ENCODE measurements around the gene SPRY2. TPM values are rescaled to one million over a fixed set of nuclear protein-coding genes. Genes with fewer than 3 reads are reported as not detected.

Gene SPRY2
- total RNA-seq, 1 experiment from 2014 or later = 19.0 TPM

- no peak overlapping the region for H3K4me3 ChIP-seq (ENCODE audit: low read length)
- no peak overlapping the region for H2AFZ ChIP-seq (ENCODE audit: low read length)
- H3K27me3 ChIP-seq (ENCODE audit: low read length) = no peaks in the 10 kb centered on the region
- H3K27ac ChIP-seq (ENCODE audit: low read length) = no peak overlapping the region
- no peaks in the 10 kb centered on the region for H3K79me2 ChIP-seq (ENCODE audit: low read length)
- intact Hi-C loops (cut with micrococcal nuclease) = loop anchor here (5.0 kb wide), 3 partner anchors 190 to 655 kb away; no protein-coding TSS in a partner anchor
- no peaks in the 10 kb centered on the region for H3K36me3 ChIP-seq (ENCODE audit: low read depth, low read length)
- no peaks in the 10 kb centered on the region for H3K9me2 ChIP-seq (replicated peaks; ENCODE audit: low read length)
- DNase-seq (no peak), ATAC-seq (no peak)
- TF ChIP-seq EZH2phosphoT487 (IDR thresholded peaks at IDR 0.05; ENCODE audit: borderline replicate concordance, low read length) (no peak), EZH2 (IDR thresholded peaks at IDR 0.05; ENCODE audit: low read length, unreplicated experiment) (no peak), CTCF (conservative IDR thresholded peaks at IDR 0.05; ENCODE audit: low read depth, low read length) (no peak)
- ChIA-PET CTCF (no interaction called here), POLR2A (ENCODE audit: unreplicated experiment) (no interaction called here)
- H3K4me2 ChIP-seq (ENCODE audit: low read length) = no peak overlapping the region
- H4K20me1 ChIP-seq (ENCODE audit: low read length) = no peaks in the 10 kb centered on the region
- H3K4me1 ChIP-seq (ENCODE audit: insufficient read depth, low read length) = peaks cover 7% of the 10 kb centered on the region; the same call in 1 of the 2 replicates
- no TSS peak for BruUV-seq (replicated peaks)
- no peak overlapping the region for H3K9ac ChIP-seq (ENCODE audit: low read length)
- no peaks in the 10 kb centered on the region for H3F3A ChIP-seq (ENCODE audit: low read length, unreplicated experiment)
- no peaks in the 10 kb centered on the region for H3K9me3 ChIP-seq (ENCODE audit: low read length)
Measured at GRCh38 chr13:80362481-80362880, 21.6 kb upstream of the SPRY2 start.

- Histone ChIP-seq H3K4me1 (ENCODE audit: insufficient read depth, low read length) (peaks cover 7% of the 10 kb centered on the region; the same call in 1 of the 2 replicates), H3K9me2 (replicated peaks; ENCODE audit: low read length) (no peaks in the 10 kb centered on the region), H3K27me3 (ENCODE audit: low read length) (no peaks in the 10 kb centered on the region), H3K36me3 (ENCODE audit: low read depth, low read length) (no peaks in the 10 kb centered on the region), H4K20me1 (ENCODE audit: low read length) (no peaks in the 10 kb centered on the region), H3K4me2 (ENCODE audit: low read length) (no peak overlapping the region), H3K27ac (ENCODE audit: low read length) (no peak overlapping the region), H2AFZ (ENCODE audit: low read length) (no peak overlapping the region), H3F3A (ENCODE audit: low read length, unreplicated experiment) (no peaks in the 10 kb centered on the region), H3K4me3 (ENCODE audit: low read length) (no peak overlapping the region), H3K9ac (ENCODE audit: low read length) (no peak overlapping the region), H3K9me3 (ENCODE audit: low read length) (no peaks in the 10 kb centered on the region), H3K79me2 (ENCODE audit: low read length) (no peaks in the 10 kb centered on the region)
- ChIA-PET CTCF (interaction anchor here (1.1 kb wide), 1 partner anchor 19 kb away, joined by 3 read pairs; no protein-coding TSS in a partner anchor), POLR2A (ENCODE audit: unreplicated experiment) (no interaction called here)
- BruUV-seq (replicated peaks) = no TSS peak
- DNase-seq = peak; percentile 21
- TF ChIP-seq EZH2phosphoT487 (IDR thresholded peaks at IDR 0.05; ENCODE audit: borderline replicate concordance, low read length) (no peak), CTCF (conservative IDR thresholded peaks at IDR 0.05; ENCODE audit: low read depth, low read length) (peak; percentile 31; the same call in 1 of the 2 replicates)
- intact Hi-C loops (cut with micrococcal nuclease) = loop anchor here (2.0 to 5.0 kb wide), 4 partner anchors 190 to 731 kb away; no protein-coding TSS in a partner anchor
- ATAC-seq = peak; percentile 78
Measured at GRCh38 chr13:80361883-80362327, 21.0 kb upstream of the SPRY2 start.

DNA sequence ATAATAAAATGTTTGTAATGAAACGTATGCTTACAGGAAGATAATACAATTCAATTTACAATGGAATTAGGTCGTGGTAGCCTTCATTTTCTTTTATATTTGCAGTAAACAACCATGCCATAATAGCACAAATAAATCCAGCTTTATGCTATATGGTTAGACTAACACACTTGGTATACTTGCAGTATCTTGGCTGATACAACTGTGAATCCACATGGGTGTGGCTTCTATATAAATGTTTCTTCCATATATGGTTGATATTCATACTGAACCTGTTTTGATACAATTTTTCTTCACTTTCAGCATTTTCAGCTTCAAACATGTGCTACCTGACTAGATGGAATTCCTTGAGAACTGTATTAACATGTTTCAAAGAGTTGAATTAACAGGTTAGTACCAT lies 20.4 kb upstream of the SPRY2 start:
- Histone ChIP-seq H4K20me1 (ENCODE audit: low read length) (no peaks in the 10 kb centered on the region), H3K4me3 (ENCODE audit: low read length) (no peak overlapping the region), H2AFZ (ENCODE audit: low read length) (no peak overlapping the region), H3K4me1 (ENCODE audit: insufficient read depth, low read length) (peaks cover 7% of the 10 kb centered on the region; the same call in 1 of the 2 replicates), H3F3A (ENCODE audit: low read length, unreplicated experiment) (no peaks in the 10 kb centered on the region), H3K27me3 (ENCODE audit: low read length) (no peaks in the 10 kb centered on the region), H3K9me2 (replicated peaks; ENCODE audit: low read length) (no peaks in the 10 kb centered on the region), H3K4me2 (ENCODE audit: low read length) (no peak overlapping the region), H3K9ac (ENCODE audit: low read length) (no peak overlapping the region), H3K9me3 (ENCODE audit: low read length) (no peaks in the 10 kb centered on the region), H3K36me3 (ENCODE audit: low read depth, low read length) (no peaks in the 10 kb centered on the region), H3K27ac (ENCODE audit: low read length) (no peak overlapping the region), H3K79me2 (ENCODE audit: low read length) (no peaks in the 10 kb centered on the region)
- ChIA-PET POLR2A (ENCODE audit: unreplicated experiment) (no interaction called here), CTCF (interaction anchor here (1.1 kb wide), 1 partner anchor 18 kb away, joined by 3 read pairs; no protein-coding TSS in a partner anchor)
- BruUV-seq (replicated peaks) = no TSS peak
- intact Hi-C loops (cut with micrococcal nuclease) = loop anchor here (2.0 to 5.0 kb wide), 4 partner anchors 191 to 730 kb away; no protein-coding TSS in a partner anchor
- TF ChIP-seq EZH2phosphoT487 (IDR thresholded peaks at IDR 0.05; ENCODE audit: borderline replicate concordance, low read length) (no peak), CTCF (conservative IDR thresholded peaks at IDR 0.05; ENCODE audit: low read depth, low read length) (no peak), EZH2 (IDR thresholded peaks at IDR 0.05; ENCODE audit: low read length, unreplicated experiment) (no peak)
- DNase-seq = no peak
- ATAC-seq = peak; percentile 72

Measured in PC-3 (cell line).